GM12874 (cell line): ENCODE measurements around the gene KLHL3.

Experiments
- CTCF ChIP-seq: IDR thresholded peaks from 2 replicates; pipeline ENCODE4 v1.5.1; 2011; ENCODE audit warnings: low read depth, mild to moderate bottlenecking, control low read depth, low read length, moderate library complexity; ENCODE audit not compliant: insufficient read depth

Gene KLHL3

GRCh38 chr5:137621306-137621705 is 114.6 kb downstream of the KLHL3 start:
- no peak for TF ChIP-seq CTCF

GRCh38 chr5:137619191-137619870 is 116.6 kb downstream of the KLHL3 start:
- TF ChIP-seq CTCF = no peak

- no peak for TF ChIP-seq CTCF
These were observed 117.4 kb downstream of the KLHL3 start for GRCh38 chr5:137618476-137618875.

GRCh38 chr5:137617528-137618205 is 118.2 kb downstream of the KLHL3 start:
- TF ChIP-seq CTCF = no peak

GRCh38 chr5:137616046-137616445 is 119.8 kb downstream of the KLHL3 start:
- TF ChIP-seq CTCF = no peak

GRCh38 chr5:137615171-137615775 is 120.6 kb downstream of the KLHL3 start:
- TF ChIP-seq CTCF = no peak

- TF ChIP-seq CTCF = no peak
These were observed 122.2 kb downstream of the KLHL3 start for GRCh38 chr5:137613554-137614265.
